CD4-positive, alpha-beta T cell treated with Interleukin-4 for 4 hours (primary cell): ENCODE measurements around the gene HIPK1.

Experiments
- DNase-seq: peaks from one replicate; pipeline ENCODE4 v3.0.0-alpha.2; 2020

Gene HIPK1

DNA sequence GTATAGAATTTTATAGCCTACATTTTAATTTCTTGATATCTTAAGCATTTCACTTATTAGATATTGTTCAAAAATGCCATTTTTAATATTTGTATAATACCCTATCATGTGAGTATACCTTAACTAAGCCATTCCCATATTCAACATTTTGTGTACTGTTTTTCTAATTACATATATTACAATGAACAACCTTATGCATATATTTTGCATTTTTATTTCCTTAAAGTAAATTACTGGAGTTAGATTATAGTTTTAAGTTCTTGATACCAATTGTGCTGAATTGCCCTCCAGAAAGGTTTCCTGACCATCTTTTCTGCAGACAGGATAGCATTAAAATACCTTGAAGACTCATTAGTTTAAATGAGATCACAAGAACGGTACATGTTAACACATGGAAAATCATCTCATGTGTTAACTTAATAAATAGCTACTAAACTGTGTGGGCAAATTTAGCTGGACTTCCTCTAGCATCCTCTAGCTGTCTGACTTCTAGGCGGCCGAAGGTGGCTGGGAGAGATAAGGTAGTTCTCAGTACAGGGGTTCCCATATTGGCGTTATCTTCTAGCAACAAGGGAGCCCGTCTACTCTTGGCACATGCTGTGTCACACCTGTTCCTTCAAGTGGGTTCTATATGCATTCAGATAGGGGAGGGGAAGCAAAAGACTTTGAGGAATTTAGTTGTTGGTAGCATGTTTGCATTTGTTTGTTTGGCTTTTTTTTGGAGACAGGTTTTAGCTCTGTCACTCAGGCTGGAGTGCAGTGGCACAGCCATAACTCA is 15.0 kb upstream of the HIPK1 start:
- DNase-seq: no peak

DNA sequence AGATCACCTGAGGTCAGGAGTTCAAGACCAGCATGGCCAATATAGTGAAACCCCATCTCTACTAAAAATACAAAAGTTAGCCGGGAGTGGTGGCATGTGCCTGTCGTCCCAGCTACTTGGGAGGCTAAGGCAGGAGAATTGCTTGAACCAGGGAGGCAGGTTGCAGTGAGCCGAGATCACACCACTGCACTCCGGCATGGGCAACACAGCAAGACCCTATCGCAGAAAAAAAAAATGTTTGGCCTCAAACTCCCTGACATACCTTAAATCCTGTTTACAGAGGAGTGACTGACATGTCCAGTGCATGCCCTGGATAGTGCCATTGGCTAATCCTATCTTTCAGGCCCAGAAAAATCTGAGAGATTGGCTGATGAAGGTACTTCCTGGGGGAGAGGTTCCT is 12.2 kb upstream of the HIPK1 start:
- no peak for DNase-seq

DNA sequence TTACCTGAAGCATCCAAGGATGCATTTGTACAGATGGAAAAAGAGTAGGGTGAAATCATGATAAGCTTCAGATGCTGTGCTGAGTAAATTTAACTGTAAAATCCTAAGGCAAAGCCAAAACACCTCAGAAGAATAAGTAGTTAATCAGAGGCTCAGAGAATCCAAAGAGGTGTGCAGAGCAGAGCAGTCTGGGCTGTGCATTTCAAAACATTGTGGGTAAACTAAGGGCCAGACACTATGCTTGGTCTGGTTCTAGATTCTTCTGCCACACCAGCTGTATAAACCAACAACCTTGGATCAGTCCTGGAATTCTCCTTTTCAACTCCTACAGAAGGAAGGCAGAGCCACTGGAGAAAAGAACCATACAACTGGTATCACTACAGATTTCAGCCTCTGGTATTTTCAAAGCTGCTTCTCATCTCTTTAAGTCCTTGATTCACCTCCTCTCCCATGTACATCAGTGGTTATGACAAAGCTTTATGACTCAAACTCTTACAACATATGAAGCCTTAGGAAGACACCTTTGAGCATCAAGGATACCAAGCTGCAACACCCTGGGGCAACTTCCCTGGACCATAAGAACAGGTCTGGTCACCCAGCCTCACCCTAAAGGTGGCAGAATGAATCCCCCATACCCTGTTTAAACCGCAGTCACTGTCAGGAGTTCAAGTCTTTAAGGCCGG is 11.6 kb upstream of the HIPK1 start:
- DNase-seq: no peak

DNA sequence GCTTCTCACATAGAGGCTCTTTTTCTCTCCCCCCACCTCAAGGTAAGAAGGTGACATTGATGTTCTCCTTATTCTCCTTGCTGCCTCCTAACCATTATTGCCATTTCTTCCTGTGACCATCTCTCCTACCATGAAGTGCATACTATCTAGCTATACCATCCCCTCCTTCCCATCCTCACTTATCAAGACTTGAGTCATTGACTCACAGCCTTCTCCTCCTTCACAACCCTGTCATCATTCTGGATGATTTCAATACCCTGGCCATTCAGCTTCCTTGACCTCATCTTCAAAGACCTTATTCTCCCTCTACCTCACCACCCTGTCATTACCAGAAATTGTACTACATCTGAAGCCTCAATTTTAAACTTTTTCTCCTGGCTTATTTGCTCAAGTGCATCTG is 10.9 kb upstream of the HIPK1 start:
- no peak for DNase-seq

DNA sequence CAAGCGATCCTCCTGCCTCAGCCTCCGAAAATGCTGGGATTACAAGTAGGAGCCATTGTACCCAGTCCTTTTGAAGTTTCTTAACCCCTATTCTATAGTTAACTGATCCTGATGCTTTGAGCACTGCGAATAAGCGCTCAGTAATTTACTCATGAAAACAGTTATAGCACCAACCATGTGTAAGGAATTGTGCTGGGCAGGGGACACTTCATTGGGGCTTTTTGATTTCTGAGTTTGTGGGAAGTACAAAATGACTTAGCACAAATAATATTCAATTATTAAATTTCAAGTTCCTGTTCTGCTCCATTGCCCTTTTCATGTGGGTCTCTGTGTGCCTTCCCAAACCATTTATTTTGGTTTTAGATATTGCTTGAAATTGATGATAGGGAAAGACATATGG is 6.2 kb upstream of the HIPK1 start:
- no peak for DNase-seq

DNA sequence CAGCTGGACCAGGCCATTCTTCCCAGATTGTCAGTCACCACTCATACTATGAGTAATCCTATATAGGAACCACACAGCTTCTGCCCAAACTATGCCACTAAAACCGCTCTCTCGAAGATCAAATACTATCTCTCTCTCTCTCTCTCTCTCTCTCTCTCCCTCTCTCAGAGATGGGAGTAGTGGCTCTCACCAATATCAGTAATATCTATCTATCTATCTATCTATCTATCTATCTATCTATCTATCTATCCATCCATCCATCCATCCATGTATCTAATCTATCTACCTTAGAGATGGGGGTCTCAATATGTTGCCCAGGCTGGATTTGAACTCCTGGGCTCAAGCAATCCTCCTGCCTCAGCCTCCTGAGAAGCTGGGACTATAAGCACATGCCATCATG is 4.7 kb upstream of the HIPK1 start:
- DNase-seq: no peak

DNA sequence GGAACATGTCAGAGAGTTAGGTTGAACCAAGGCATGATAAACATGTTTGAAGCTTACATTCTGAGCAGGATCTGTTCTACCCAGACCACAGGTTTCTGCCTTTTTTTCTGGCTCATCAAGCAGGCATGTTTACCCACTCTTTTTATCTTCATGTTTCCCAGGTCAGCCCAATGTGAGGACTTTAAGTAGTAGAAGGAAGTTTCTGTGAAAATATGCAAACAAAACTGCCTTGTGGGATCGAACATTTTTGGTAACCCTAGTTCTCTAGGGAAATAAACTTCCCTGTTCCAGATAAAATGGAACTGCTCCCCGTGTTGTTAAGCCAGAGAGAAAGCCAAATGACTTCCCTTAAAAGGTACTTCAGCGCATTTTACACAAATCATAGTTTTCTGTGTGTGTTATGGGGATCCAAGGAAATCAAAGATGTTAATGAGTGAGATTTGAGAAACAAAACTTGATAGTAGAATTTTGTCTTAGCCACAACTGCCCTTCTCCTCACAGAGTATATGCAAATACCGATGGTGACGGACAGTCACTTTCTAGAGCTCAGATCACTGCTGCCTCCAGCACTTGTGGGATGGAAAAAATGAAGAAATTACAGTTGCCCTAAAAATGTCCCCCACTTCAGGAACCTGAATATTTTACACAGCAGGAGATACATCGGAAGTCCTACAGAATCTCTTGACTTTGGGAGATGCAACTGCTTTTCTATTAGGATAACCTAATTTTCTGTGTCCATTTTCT is 765 bp upstream of the HIPK1 start:
- no peak for DNase-seq

DNA sequence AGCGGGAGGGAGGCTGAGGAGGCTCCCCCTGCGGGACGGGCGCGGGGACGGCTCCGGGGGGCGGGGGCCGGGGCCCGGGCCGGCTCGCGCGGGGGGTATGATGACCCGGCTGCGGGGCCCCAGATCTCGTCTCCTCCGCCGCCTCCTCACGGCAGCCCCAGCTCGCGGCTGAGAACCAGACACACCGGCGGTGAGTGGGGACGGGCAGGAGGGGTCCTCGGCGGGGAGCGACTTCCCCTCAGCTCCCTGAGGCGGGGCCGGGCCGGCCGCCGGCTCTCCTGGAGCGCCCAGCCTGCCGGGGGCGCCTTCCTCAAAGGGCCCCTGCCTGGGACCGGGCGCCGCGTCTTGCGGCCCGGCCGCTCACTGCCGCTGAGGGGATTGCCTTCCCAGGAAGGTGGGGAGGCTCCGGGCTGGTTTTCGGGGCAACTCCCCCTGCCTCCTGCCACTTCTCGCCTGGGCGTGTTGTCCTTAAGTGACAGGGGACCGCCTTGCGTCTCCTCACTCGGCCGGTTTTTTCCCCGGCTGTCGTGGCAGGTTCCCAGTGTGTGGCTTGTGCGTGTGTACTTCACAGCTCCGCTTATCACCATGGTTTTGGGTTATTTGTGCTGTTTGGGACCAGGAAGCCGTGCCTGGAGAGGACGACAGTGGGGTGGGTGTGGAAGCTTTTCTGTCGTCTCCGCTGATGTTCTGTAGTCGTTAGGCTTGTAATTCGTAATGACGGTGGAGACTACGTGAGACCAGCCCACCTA is 800 bp downstream of the HIPK1 start:
- DNase-seq: peak; percentile 80

DNA sequence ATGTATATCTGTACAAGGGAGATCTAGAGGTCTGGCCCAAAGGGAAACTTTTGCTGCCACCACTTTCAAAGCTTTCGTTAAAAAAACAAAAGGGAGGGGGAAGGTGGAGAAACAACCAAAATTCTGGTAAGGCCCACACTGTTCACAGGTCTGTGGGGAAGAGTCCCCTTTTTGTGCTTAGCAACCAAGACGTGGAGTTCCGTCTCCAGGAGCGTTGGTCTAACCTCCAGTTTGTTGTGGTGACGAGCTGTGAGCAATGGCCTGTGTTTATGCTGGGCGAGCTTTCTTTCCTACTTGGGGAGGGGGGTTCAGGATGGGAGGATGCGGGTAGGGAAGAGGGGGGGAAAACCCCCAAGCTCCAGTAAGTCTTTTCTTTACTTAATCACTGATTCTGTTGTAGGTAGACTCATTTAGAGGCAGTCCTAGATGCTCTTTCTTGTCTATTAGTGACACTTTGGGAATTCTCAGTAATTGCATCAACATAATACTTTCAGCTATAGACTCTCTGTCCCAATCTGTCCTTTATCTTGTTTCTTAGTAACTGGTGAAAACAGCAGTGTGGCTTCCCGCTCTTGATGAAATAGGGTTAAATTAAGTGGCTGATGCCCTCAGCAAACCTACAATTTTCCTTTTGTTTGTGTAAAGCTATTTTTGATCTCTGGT is 1.5 kb downstream of the HIPK1 start:
- DNase-seq: peak; percentile 97

DNA sequence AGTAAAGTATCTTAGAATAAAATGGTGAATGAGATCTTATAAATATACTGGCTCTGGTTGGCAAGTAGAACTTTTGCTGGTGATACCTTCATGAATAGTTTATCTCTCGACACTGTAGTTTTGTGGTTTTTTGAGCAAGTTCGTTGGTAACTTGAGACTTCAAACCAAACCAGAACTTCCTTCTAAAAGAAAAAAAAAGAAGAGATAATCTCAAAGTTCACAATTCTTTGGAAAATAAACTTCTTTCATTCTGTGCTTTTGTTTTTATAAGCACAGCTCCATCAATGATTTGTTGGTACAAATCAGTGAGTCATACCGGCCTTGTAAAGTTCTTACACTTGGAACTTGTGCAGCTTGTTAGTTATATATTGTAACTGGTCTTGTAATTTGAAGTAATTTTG is 2.3 kb downstream of the HIPK1 start:
- DNase-seq: peak; percentile 93

DNA sequence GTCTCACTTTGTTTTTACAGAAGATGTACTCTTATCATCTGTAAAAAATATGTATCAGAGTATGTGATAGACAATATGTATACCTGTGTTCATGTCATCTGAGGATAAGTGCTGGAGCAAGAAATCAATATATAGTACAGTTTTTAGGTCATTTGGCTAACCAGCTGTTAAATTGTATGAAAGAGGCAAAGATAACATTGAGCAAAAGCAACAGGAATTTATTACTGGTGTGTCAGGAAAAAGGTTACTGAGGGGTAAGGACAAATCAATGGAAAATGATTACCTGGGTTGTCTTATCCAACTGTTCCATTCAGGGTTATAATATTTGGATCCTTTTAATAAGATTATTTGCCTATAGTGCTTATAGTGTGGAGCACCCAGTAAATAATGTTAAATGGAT is 4.9 kb downstream of the HIPK1 start:
- no peak for DNase-seq

DNA sequence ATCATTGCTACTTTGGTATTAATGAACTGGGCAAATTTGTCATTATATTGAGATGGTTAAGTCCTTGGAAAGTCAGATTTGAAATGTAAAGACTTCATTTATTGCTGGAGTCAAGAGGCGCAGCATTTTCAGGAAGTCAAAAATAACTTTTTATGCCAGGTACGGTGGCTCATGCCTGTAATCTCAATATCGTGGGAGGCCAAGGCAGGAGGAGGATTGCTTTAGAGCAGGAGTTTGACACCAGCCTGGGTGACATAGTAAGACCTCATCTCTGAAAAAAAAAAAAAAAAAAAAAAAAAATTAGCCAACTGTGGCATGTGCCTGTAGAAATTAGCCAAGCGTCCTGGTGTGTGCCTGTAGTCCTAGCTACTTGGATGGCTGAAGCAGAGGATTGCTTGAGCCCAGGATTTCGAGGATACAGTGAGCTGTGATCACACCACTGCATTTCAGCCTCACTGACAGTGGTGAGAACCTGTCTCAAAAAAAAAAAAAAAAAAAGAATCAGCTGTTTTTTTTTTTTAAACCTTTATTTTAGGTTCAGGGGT is 5.5 kb downstream of the HIPK1 start:
- no peak for DNase-seq

DNA sequence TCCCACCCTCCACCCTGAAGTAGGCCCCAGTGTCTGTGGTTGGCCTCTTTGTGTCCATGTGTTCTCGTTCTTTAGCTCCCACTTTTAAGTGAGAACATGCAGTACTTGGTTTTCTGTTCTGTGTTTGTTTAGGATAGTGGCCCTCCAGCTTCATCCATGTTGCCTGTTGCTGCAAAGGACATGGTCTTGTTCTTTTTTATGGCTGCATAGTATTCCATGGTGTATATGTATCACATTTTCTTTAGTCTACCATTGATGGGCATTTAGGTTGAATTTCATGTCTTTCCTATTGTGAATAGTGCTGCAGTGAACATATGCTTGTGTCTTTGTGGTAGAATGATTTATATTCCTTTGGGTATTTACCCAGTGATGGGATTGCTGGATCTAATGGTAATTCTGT is 6.1 kb downstream of the HIPK1 start:
- no peak for DNase-seq

DNA sequence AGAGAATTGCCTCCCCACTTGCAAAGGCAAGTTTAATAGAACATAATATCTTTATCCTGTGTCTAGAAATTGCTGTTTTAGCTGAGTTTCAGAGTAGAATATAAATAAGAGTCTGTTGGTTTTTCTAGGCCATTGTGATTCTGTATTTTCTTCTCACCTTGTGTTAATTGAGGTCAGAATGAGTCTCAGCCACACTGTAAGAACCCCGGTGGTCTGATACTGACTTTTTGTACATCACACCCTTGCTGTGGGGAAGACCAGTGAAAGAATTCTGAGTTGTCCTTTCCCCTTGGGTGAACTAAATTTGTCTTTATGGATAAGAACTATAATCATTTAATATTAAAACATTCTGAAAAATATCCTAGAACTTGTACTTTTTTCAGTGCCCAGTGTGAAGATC is 6.8 kb downstream of the HIPK1 start:
- DNase-seq: peak; percentile 41

DNA sequence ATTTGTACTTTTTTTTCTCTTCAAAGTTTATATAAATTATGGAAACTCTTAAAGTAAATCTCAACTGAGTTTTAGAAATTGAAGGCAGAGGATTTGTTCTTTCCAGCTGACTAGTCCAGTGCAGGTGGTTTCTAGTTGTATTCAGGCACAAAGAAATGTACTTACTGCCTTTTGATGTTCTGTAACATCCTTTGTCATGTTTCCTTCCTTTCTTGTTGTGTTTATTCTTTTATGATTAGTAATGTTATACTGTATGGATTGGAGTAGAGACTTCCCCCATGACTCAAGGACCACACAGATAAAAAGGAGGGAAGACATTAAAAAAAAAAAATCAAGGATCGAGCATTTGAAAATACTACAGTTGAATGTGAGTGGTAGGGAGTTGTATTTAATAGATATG is 8.0 kb downstream of the HIPK1 start:
- peak; percentile 42 for DNase-seq

DNA sequence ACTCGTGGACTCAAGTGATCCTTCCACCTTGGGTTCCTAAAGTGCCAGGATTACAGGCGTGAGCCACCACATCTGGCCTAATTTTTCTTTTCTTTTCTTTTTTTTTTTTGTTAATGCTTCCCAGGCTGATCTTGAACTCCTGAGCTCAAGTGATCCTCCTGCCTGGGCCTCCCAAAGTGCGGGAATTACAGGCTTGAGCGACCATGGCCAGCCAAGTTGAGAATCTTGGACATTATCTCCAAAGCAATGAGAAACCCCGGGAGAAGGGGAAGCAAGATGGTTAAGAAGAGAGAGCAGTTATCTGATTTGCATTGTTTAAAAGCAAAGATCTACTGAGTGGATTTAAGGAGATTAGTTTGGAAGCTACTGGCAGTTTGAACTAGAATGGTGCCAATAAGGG is 9.1 kb downstream of the HIPK1 start:
- DNase-seq: no peak

DNA sequence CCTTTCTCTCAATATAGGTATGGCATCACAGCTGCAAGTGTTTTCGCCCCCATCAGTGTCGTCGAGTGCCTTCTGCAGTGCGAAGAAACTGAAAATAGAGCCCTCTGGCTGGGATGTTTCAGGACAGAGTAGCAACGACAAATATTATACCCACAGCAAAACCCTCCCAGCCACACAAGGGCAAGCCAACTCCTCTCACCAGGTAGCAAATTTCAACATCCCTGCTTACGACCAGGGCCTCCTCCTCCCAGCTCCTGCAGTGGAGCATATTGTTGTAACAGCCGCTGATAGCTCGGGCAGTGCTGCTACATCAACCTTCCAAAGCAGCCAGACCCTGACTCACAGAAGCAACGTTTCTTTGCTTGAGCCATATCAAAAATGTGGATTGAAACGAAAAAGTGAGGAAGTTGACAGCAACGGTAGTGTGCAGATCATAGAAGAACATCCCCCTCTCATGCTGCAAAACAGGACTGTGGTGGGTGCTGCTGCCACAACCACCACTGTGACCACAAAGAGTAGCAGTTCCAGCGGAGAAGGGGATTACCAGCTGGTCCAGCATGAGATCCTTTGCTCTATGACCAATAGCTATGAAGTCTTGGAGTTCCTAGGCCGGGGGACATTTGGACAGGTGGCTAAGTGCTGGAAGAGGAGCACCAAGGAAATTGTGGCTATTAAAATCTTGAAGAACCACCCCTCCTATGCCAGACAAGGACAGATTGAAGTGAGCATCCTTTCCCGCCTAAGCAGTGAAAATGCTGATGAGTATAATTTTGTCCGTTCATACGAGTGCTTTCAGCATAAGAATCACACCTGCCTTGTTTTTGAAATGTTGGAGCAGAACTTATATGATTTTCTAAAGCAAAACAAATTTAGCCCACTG is 11.5 kb downstream of the HIPK1 start:
- peak; percentile 64 for DNase-seq

DNA sequence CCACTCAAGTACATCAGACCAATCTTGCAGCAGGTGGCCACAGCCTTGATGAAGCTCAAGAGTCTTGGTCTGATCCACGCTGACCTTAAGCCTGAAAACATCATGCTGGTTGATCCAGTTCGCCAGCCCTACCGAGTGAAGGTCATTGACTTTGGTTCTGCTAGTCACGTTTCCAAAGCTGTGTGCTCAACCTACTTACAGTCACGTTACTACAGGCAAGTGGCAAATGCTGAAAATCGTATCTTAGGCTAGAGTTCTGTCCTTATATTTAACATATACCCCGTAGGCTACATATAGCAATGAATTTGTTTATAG is 12.1 kb downstream of the HIPK1 start:
- no peak for DNase-seq

DNA sequence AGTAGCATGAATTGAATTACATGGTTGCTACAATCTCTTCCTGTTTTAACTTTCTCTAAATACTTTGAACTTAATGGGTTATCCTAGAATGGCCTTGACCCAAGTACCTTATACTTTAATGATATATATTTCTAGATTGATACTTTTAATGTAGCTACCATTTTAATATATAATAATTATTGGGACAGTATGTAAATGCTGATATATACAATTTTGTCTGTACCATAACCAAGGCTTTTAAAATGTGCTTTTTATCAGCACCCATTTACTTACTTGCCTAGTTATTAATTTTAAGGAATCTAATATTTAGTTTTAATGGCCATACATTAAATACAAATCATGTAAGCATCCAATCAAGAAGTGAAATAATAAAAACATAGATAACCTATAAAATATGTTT is 13.4 kb downstream of the HIPK1 start:
- no peak for DNase-seq

DNA sequence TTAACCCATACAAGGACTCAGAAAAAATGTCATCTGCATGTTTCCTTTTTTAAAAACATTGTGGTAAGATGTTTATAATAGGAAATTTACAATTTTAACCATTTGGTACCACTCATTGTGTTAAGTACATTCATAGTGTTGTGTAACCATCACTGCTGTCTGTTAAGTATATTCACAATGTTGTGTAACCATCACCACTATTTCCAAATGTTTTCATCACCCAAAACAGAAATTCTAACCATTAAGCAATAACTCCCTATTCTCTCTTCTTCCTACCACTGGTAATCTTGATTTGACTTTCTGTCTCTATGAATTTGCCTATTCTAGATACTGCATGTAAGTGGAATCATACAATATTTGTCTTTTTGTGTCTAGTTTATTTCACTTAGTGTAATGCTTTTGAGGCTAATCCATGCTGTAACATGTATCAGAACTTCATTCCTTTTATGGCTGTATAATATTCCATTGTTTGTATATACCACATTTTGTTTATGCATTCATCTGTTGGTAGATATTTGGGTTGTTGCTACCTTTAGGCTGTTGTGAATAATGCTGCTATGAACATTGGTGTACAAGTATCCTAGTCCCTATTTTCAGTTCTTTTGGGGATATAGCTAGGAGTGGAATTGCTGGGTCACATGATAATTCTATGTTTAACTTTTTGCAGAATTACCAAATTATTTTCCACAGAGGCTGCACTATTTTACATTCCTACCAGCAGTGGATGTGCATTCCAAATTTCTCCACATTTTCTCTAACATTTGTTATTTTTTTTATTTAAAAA is 14.1 kb downstream of the HIPK1 start:
- DNase-seq: no peak

DNA sequence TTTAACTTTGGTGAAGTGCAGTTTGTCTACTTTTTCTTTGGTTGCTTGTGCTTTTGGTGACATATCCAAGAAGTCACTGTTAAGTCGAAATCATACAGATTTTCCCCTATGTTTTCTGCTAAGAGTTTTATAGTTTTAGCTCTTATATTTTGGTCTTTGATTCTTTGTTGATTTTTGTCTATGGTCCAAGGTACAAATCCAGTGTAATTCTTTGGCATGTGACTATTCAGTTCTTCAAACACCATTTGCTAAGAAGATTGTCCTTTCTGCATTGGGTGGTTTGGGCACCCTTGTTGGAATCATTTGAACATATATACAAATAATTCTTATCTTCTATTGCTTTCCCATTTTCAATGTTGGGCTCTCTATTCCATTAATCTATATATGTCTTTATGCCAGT is 16.2 kb downstream of the HIPK1 start:
- DNase-seq: no peak
